ENCODE measurements around the gene APBA2.
"Not testable (repeated sequence)": the region's sequence is repeated elsewhere in the genome, so short reads cannot be mapped to it uniquely, and the experiment has no call there.

The APBA2 gene

DNA sequence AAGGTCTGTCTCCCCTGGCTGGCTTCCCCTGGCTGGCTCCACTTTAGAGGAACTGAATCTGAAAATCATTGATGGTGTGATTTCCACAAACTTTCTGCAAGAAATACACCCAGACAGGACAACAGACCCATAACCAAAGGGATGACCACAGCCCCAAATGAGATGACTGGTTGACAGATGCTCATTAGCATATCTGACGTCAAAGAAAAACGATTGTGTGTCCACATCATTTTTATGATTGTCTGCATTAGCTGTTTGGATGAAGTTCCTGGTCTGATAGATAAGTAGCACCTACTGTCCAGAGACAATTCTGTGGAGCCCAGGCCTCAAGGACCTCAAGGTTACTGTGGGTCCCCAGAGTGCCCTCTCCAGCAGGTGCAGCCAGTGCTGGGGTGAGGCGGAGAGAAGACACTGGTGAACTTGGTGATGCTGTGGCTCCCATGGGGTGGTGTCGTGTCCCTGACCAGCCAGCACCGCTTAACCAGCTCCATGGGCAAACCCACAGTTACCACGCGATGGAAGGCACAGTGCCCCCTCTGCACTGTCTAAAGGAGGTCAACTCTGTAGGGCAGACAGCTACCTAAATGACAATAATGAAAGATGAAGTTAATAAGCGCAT lies 256.5 kb downstream of the APBA2 start:
- Histone ChIP-seq H3K4me3 (ENCODE audit: low read depth, low read length) (no peak overlapping the region), H3K9me3 (ENCODE audit: control insufficient read depth, insufficient read depth, low read depth, low read length) (no peaks in the 10 kb centered on the region), H3K9ac (ENCODE audit: low read length) (no peak overlapping the region), H3K36me3 (ENCODE audit: control insufficient read depth, insufficient read depth, low read length) (no peaks in the 10 kb centered on the region), H3K4me1 (ENCODE audit: control insufficient read depth, insufficient read depth, low read length) (peaks cover 18% of the 10 kb centered on the region), H3K27me3 (ENCODE audit: control insufficient read depth, insufficient read depth, low read length) (no peaks in the 10 kb centered on the region; the same call in 1 of the 2 replicates), H3K27ac (ENCODE audit: low read depth, low read length) (no peak overlapping the region)

DNA sequence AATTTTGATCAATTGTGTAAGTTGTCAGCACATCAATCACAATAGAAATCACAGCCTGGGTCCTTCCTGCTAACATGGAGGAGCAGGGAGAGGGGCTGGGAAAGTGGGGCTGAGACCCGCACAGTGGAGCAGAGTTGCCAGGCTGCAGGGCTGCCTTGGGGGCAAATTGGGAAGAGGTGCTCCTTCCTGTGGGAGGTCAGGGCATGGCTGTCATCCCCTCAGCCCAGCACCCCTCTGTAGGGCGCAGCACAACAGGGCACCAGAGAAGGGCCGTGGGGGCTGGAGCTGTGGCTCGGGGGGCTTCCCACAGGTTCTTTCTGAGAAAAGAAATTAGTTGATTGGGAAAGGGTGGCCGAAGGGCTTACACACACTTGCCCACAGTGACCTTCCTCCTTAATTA lies 257.5 kb downstream of the APBA2 start:
- H3K4me3 ChIP-seq (ENCODE audit: low read depth, low read length), result no peak overlapping the region
- H3K36me3 ChIP-seq (ENCODE audit: control insufficient read depth, insufficient read depth, low read length), result no peaks in the 10 kb centered on the region
- H3K4me1 ChIP-seq (ENCODE audit: control insufficient read depth, insufficient read depth, low read length), result peaks cover 18% of the 10 kb centered on the region
- H3K27me3 ChIP-seq (ENCODE audit: control insufficient read depth, insufficient read depth, low read length), result no peaks in the 10 kb centered on the region; the same call in 1 of the 2 replicates
- H3K9me3 ChIP-seq (ENCODE audit: control insufficient read depth, insufficient read depth, low read depth, low read length), result no peaks in the 10 kb centered on the region
- no peak overlapping the region for H3K27ac ChIP-seq (ENCODE audit: low read depth, low read length)
- no peak overlapping the region for H3K9ac ChIP-seq (ENCODE audit: low read length)

DNA sequence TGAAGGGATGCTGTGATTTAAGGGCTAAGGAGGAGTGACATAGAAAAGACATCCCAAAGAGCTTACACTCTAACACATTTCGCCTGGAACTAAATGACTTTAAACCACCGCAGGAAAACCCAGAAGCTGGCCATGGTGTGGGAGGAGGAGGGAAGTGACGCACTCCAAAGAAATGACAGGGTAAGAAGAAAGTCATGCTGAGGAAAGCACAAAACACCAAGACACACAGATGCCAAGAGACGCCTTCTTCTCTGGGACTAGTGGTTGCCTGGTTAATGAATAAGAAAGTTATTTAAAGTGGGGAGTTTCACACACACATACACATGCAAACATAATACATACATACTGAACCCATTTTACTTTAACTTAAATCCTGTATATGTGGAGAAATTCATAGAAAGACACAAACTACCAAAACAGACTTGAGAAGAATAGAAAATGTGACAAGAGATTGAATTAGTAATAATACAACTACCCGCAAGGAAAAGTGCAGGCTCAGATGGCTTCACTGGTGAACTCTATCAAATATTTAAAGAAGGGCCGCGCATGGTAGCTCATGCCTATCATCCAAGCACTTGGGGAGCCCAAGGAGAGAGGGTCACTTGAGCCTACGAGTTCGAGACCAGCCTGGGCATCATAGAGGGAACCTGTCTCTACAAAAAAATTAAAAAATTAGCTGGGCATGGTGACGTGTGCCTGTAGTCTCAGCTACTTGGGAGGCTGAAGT lies 258.3 kb downstream of the APBA2 start:
- no peak overlapping the region for H3K27ac ChIP-seq (ENCODE audit: low read depth, low read length)
- H3K9ac ChIP-seq (ENCODE audit: low read length), result no peak overlapping the region
- peaks cover 18% of the 10 kb centered on the region for H3K4me1 ChIP-seq (ENCODE audit: control insufficient read depth, insufficient read depth, low read length)
- no peak overlapping the region for H3K4me3 ChIP-seq (ENCODE audit: low read depth, low read length)
- no peaks in the 10 kb centered on the region; the same call in 1 of the 2 replicates for H3K27me3 ChIP-seq (ENCODE audit: control insufficient read depth, insufficient read depth, low read length)
- no peaks in the 10 kb centered on the region for H3K9me3 ChIP-seq (ENCODE audit: control insufficient read depth, insufficient read depth, low read depth, low read length)
- H3K36me3 ChIP-seq (ENCODE audit: control insufficient read depth, insufficient read depth, low read length), result no peaks in the 10 kb centered on the region

DNA sequence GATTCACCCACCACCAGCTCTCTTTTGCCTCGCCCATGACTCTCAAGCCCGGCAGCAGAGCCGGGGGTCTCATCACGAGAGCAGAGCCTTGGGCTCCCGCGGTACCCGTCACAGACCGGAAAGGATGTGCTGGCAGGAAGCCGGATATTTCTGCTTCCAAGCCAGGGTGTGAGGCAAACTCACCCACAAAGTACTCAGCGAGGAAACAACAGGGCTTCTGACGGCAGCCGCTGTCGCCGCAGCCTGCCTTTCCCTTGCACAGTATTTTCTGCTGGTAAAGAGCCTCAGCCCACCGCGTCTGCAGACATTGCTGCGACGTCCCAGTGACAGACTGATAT lies 263.9 kb downstream of the APBA2 start:
- Histone ChIP-seq H3K9me3 (ENCODE audit: control insufficient read depth, insufficient read depth, low read depth, low read length) (no peaks in the 10 kb centered on the region), H3K4me3 (ENCODE audit: low read depth, low read length) (no peak overlapping the region), H3K9ac (ENCODE audit: low read length) (no peak overlapping the region), H3K4me1 (ENCODE audit: control insufficient read depth, insufficient read depth, low read length) (no peaks in the 10 kb centered on the region), H3K36me3 (ENCODE audit: control insufficient read depth, insufficient read depth, low read length) (no peaks in the 10 kb centered on the region), H3K27me3 (ENCODE audit: control insufficient read depth, insufficient read depth, low read length) (no peaks in the 10 kb centered on the region), H3K27ac (ENCODE audit: low read depth, low read length) (no peak overlapping the region)

DNA sequence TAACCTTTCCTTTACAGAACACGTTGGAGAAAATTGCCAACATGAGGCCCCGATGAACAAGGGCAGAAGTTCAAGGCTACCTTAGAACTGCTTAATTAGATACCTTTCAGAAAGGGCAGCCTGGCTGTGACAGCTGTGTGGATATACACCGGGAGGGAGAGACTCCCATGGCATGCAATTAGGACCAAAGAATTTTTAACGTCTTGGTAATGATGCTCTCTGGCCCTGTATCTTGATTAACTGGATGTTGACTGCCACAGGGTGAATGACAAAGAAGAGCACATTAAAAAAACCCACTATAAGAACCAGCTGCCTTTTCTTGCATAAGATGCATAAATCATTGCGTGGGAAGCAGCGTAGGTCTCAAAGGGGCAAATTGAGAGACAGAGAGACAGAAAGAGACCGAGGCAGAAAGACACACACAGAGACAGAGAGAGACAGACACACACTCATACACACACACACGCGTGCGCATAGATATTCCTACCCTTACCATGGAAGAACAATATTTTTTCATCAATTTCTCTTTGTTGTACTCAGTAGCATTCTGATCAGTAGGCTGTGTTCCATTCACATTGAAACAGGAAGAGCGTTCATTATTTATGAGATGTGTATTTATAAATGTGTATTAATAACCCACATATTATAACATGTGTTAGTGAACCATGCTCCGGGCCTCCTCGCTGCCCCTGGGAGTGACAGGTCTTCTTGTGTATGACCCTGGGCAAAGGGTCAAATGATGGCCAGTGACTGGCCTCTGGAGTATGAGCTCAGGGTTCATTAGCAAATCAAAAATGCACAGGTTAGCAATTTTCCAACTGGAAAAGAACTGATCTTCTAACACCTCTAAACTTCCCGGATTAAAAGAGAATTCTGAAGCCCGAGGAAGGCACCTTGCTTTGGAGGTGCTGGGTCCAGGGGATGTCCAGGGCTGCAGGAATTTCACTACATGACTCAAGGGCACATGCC lies 265.0 kb downstream of the APBA2 start:
- no peaks in the 10 kb centered on the region for H3K36me3 ChIP-seq (ENCODE audit: control insufficient read depth, insufficient read depth, low read length)
- no peaks in the 10 kb centered on the region for H3K9me3 ChIP-seq (ENCODE audit: control insufficient read depth, insufficient read depth, low read depth, low read length)
- H3K27ac ChIP-seq (ENCODE audit: low read depth, low read length), result no peak overlapping the region
- H3K9ac ChIP-seq (ENCODE audit: low read length), result no peak overlapping the region
- H3K4me1 ChIP-seq (ENCODE audit: control insufficient read depth, insufficient read depth, low read length), result no peaks in the 10 kb centered on the region
- no peaks in the 10 kb centered on the region for H3K27me3 ChIP-seq (ENCODE audit: control insufficient read depth, insufficient read depth, low read length)
- no peak overlapping the region for H3K4me3 ChIP-seq (ENCODE audit: low read depth, low read length)

DNA sequence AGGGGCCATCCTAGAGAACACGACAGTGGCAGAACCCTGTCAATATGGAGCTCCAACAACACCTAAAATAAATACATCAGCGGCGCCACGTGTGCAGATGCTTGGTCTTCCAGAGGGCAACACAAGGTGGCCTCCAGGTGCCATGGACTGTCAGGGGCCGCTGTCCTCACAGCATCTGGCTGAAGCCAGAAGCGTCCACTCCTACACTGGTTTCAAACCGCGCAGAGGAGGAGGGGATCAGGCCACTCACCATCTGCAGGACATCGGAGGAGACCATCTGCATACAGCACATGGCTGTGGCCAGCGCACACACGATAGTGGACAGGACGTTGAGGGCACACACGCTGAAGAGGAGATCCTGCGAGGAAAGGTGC lies 265.7 kb downstream of the APBA2 start:
- Histone ChIP-seq H3K4me1 (ENCODE audit: control insufficient read depth, insufficient read depth, low read length) (no peaks in the 10 kb centered on the region), H3K4me3 (ENCODE audit: low read depth, low read length) (no peak overlapping the region), H3K27ac (ENCODE audit: low read depth, low read length) (no peak overlapping the region), H3K9me3 (ENCODE audit: control insufficient read depth, insufficient read depth, low read depth, low read length) (no peaks in the 10 kb centered on the region), H3K9ac (ENCODE audit: low read length) (no peak overlapping the region), H3K27me3 (ENCODE audit: control insufficient read depth, insufficient read depth, low read length) (no peaks in the 10 kb centered on the region), H3K36me3 (ENCODE audit: control insufficient read depth, insufficient read depth, low read length) (no peaks in the 10 kb centered on the region)

DNA sequence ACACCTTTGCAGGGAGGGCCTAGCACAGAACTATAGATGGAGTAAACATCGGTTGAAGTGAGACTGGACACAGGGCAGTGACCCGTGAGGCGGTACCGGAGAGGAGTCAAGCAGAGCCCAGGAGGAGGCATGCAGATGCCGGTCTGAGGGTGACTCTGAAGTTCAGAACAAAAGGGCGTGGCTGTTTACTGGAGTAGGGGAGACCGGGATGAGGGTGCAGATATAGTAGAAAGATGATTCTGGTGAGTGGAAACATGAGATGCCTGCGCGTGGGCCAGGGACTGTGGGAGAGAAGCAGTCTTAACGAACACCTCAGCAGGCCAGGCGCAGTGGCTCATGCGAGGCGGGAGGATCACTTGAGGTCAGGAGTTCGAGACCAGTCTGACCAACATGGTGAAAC lies 270.7 kb downstream of the APBA2 start:
- Histone ChIP-seq H3K27me3 (ENCODE audit: control insufficient read depth, insufficient read depth, low read length) (no peaks in the 10 kb centered on the region), H3K36me3 (ENCODE audit: control insufficient read depth, insufficient read depth, low read length) (no peaks in the 10 kb centered on the region), H3K9ac (ENCODE audit: low read length) (no peak overlapping the region), H3K4me1 (ENCODE audit: control insufficient read depth, insufficient read depth, low read length) (no peaks in the 10 kb centered on the region), H3K4me3 (ENCODE audit: low read depth, low read length) (no peak overlapping the region), H3K9me3 (ENCODE audit: control insufficient read depth, insufficient read depth, low read depth, low read length) (peaks cover 20% of the 10 kb centered on the region), H3K27ac (ENCODE audit: low read depth, low read length) (no peak overlapping the region)

DNA sequence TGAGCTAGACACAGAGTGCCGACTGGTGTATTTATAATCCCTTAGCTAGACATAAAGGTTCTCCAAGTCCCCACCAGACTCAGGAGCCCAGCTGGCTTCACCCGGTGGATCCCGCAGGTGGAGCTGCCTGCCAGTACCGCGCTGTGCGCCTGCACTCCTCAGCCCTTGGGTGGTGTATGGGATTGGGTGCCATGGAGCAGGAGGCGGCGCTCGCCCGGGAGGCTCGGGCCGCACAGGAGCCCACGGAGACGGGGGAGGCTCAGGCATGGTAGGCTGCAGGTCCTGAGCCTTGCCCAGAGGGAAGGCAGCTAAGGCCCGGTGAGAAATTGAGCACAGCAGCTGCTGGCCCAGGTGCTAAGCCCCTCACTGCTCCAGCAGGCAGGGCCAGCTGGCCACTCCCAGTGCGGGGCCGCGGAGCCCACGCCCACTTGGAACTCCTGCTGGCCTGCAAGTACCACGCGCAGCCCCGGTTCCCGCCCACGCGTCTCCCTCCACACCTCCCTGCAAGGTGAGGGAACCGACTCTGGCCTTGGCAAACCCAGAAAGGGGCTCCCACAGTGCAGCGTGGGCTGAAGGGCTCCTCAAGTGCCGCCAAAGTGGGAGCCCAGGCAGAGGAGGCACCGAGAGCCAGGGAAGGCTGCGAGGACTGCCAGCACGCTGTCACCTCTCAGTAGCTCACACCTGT lies 274.1 kb downstream of the APBA2 start:
- Histone ChIP-seq H3K27me3 (ENCODE audit: control insufficient read depth, insufficient read depth, low read length) (no peaks in the 10 kb centered on the region), H3K4me1 (ENCODE audit: control insufficient read depth, insufficient read depth, low read length) (no peaks in the 10 kb centered on the region; the same call in 1 of the 2 replicates), H3K9me3 (ENCODE audit: control insufficient read depth, insufficient read depth, low read depth, low read length) (peaks cover 31% of the 10 kb centered on the region), H3K4me3 (ENCODE audit: low read depth, low read length) (no peak overlapping the region), H3K27ac (ENCODE audit: low read depth, low read length) (no peak overlapping the region), H3K9ac (ENCODE audit: low read length) (no peak overlapping the region), H3K36me3 (ENCODE audit: control insufficient read depth, insufficient read depth, low read length) (no peaks in the 10 kb centered on the region)

DNA sequence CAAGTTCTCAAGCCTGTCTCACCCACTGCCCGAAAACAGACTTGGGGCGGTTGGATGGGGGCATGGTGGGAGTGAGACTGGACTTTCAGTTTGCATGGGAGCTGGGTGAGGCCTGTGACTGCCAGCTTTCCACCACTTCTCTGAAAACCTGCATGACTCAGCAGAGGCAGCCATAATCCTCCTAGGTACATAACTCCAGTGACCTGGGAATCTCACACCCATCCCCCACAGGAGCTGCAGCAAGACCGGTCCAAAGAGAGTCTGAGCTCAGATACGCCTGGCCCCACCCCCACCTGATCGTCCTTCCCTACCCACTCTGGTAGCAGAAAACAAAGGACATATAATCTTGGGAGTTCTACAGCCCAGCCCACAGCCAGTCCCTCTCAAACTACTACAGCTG lies 276.6 kb downstream of the APBA2 start:
- no peaks in the 10 kb centered on the region for H3K27me3 ChIP-seq (ENCODE audit: control insufficient read depth, insufficient read depth, low read length)
- peak overlapping the region; percentile 3; the same call in 1 of the 2 replicates for H3K4me3 ChIP-seq (ENCODE audit: low read depth, low read length)
- H3K27ac ChIP-seq (ENCODE audit: low read depth, low read length), result no peak overlapping the region; the same call in 1 of the 2 replicates
- peaks cover 31% of the 10 kb centered on the region for H3K9me3 ChIP-seq (ENCODE audit: control insufficient read depth, insufficient read depth, low read depth, low read length)
- no peaks in the 10 kb centered on the region; the same call in 1 of the 2 replicates for H3K4me1 ChIP-seq (ENCODE audit: control insufficient read depth, insufficient read depth, low read length)
- no peaks in the 10 kb centered on the region for H3K36me3 ChIP-seq (ENCODE audit: control insufficient read depth, insufficient read depth, low read length)
- peak overlapping the region; percentile 59 for H3K9ac ChIP-seq (ENCODE audit: low read length)

DNA sequence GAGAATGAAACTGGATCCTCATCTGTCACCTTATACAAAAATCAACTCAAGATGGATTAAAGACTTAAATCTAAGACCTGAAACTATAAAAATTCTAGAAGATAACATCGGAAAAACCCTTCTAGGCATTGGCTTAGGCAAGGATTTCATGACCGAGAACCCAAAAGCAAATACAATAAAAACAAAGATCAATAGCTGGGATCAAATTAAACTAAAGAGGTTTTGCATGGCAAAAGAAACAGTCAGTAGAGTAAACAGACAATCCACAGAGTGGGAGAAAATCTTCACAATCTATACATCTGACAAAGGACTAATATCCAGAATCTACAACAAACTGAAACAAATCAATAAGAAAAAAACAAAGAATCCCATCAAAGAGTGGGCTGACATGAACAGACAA lies 281.3 kb downstream of the APBA2 start:
- H3K4me3 ChIP-seq (ENCODE audit: low read depth, low read length); H3K9me3 ChIP-seq (ENCODE audit: control insufficient read depth, insufficient read depth, low read depth, low read length); H3K27ac ChIP-seq (ENCODE audit: low read depth, low read length); H3K27me3 ChIP-seq (ENCODE audit: control insufficient read depth, insufficient read depth, low read length); H3K9ac ChIP-seq (ENCODE audit: low read length); H3K36me3 ChIP-seq (ENCODE audit: control insufficient read depth, insufficient read depth, low read length); H3K4me1 ChIP-seq (ENCODE audit: control insufficient read depth, insufficient read depth, low read length): not testable (repeated sequence)
